ENCODE data around the gene STAG3. TPM values are rescaled to one million over a fixed set of nuclear protein-coding genes. Genes with fewer than 3 reads are reported as not detected.

STAG3 gene
- total and polyA plus RNA-seq, 2 experiments from 2014 or later, result 4.6 to 4.7 TPM

GRCh38 chr7:100189061-100189460 is 11.3 kb downstream of the STAG3 start:
- ATAC-seq, result peak; percentile 32; the same call in 1 of the 3 replicates

More at GRCh38 chr7:100189061-100189460, 11.3 kb downstream of the STAG3 start:
- peaks cover 10% of the 10 kb centered on the region for H3K4me1 Mint-ChIP-seq
- Histone ChIP-seq H3K36me3 (ENCODE audit: insufficient read depth) (no peaks in the 10 kb centered on the region), H3K27ac (ENCODE audit: low read depth) (no peak overlapping the region), H3K27me3 (ENCODE audit: insufficient read depth) (no peaks in the 10 kb centered on the region), H3K4me2 (no peak overlapping the region), H4K20me1 (replicated peaks; ENCODE audit: insufficient read depth) (no peaks in the 10 kb centered on the region), H3K79me2 (replicated peaks; ENCODE audit: insufficient read depth) (no peaks in the 10 kb centered on the region), H3K4me3 (no peak overlapping the region), H3F3A (replicated peaks; ENCODE audit: low read depth) (no peaks in the 10 kb centered on the region), H2AFZ (no peak overlapping the region), H3K9me2 (ENCODE audit: insufficient read depth) (no peaks in the 10 kb centered on the region), H3K4me1 (ENCODE audit: insufficient read depth) (no peaks in the 10 kb centered on the region)
- no peaks in the 10 kb centered on the region; the same call in 2 of the 3 replicates for H3K9me3 Mint-ChIP-seq
- no peak for TF ChIP-seq ETS1 (IDR thresholded peaks at IDR 0.05)
- no peak for TF ChIP-seq CTCF (conservative IDR thresholded peaks at IDR 0.05; ENCODE audit: low read depth in 2 of 2)
- TF ChIP-seq JUNB (IDR thresholded peaks at IDR 0.05; ENCODE audit: unreplicated experiment), result no peak
- TF ChIP-seq EZH2 (IDR thresholded peaks at IDR 0.05; ENCODE audit: low read depth, unreplicated experiment), result no peak
- no peak for TF ChIP-seq STAT1 (IDR thresholded peaks at IDR 0.05; ENCODE audit: unreplicated experiment)
- no peak for TF ChIP-seq ZNF462 (CRISPR knock-in tag; IDR thresholded peaks at IDR 0.05)
- H3K27ac Mint-ChIP-seq, result no peak overlapping the region
- no peak for DNase-seq (ENCODE audit: low spot score)
- H3K27me3 Mint-ChIP-seq (ENCODE audit: insufficient read depth, low read depth, poor library complexity), result peaks cover 5% of the 10 kb centered on the region
- H3K4me3 Mint-ChIP-seq, result no peak overlapping the region
- no peaks in the 10 kb centered on the region for H3K36me3 Mint-ChIP-seq (ENCODE audit: low read depth)

All from GM23338 (cell line).